Measurements from ENCODE around the gene CDHR4.
"Not testable (repeated sequence)": the region's sequence is repeated elsewhere in the genome, so short reads cannot be mapped to it uniquely, and the experiment has no call there.

CDHR4 gene, protein sequence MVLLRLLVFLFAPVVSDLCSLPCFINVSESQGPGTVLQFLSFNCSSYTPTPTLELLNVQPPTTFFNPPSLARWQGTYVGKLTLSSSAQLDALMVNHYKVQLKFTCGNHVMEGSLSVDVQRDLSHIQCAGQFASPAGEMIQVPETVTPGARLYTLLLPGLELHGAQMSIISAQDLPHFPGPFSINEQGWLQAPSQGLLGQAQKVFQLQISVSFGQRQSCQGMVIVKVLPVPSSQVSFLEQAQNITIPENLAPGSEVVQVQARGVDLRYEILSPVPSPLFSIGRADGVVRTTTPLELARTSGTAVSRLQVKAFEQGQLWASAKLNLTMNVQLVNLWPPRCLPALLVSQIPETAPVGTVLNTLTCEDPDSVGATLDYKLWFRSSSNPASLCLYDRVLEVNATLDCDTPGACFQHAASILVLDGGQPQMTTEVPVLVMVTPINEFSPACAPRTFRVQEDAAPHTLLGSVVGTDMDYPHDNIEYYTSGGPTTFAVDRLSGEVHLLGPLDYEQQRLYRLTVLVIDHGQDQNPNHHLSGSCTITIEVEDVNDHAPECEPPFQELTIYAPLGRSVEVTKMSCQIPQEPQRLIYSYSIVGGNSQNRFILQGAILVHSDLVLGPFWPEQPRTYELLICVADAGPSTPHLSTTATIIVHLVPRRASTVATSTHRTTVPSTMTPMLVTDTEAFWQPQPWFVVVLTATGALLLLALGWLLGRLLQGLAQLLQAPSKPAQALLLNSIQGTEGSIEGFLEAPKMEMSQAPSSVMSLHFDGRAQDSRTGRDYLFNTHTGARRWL

DNA sequence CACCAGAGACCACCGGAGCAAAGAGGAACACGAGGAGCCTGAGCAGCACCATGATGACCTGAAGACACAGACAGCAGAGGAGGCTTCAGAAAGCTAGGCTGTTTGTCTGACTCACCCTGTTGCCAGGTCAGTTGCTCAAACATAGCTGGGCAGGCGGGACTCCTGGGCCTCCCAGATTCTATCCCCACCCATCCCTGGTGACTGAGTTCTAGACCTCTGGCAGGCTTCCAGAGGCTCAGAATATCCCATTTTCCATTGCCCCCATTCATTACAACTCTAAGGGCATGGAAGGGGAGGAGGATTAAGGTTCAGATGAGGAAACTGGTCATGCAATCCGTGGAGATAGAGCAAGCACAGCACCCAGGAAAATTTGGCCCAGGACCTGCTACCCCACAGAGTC is at the start of gene CDHR4:
CDHR4 (minus strand) TSS at position 113 of the 400 bp plus-strand sequence; CDS start at position 52, 61 bp downstream.
- DNase-seq = no peak

DNA sequence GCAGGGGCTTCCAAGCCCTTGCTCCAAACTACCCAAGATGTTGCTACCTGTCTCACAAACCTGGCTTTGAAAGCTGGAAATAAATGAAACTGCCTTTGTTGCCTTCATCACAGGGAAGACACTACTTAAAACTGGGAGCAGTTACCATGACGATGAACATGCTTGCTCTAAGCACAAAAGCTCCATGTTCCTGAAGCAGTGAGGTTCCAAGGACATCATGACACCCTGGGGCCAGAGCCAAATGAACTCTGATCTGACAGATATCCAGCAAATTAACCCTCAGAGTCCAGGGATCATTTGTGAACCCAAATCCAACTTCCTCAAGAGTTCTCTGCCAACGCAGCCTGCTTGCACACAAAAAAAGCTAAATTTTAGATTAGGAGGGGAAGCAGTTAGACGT is 46.0 kb upstream of the CDHR4 start:
- DNase-seq = no peak

DNA sequence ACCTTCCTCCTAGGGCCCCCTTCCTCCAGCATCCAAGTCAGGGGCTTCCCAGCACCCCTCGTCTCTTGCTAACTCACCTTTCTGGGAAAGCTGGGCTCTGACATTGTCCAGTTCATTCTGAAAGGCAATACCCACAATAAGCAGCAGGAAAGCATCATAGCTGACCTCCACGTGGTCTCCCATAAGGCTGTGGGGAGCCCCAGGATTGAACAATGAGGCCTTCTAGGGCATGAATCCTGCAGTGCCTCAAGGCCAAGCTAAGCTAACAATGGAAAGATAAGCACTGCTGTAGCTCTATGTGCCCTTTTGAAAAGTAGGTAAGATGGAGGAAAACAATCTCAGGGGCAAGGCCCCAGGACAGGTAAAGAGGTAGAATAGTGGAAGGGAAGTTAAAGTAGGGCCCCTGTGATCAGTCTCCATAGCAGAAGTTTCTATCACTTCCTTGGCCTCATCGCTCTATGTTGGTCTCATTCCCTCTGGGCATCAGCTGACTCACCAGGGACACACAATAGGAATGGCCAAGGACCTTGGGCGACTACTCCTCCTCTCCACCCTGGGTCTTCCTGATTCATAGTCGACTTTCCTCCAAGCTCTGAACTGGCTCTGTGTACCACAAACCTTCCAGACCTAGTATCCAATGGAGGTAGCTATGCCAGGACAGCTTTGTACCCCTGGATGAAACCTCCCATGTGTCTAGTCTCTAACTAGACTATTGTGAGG is 45.0 kb upstream of the CDHR4 start:
- no peak for DNase-seq

DNA sequence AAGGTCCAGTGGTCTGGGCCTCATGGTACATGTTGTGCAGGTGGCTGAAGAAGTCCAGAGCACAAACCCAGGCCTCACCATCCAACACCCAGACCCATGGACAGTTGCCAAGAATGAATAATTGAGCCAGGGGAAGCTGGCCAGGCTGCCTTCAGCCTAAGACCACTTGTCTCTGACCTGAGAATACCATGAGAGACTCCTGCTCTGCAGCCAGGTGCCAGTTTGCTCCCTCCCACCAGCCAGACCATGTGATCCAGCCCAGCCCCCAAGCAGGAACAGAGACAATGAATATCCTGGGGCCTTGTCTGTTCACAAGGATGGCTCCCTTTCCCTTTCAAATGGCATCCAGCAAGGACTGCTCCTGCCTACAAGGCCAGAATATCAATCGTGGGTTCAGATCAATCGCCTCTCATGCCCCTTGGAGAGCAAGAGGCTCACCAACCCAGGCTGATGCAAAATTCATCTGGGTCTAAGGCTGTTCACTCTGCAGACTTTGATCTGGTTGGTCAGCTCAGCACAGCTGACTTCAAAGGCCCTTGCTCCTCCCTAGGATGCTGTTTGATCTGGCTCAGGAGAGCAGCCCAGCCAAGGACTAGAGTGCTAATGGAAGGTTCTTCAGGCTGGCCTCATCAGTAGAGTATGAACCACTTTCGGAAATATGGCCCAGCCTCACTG is 43.3 kb upstream of the CDHR4 start:
- DNase-seq = no peak

DNA sequence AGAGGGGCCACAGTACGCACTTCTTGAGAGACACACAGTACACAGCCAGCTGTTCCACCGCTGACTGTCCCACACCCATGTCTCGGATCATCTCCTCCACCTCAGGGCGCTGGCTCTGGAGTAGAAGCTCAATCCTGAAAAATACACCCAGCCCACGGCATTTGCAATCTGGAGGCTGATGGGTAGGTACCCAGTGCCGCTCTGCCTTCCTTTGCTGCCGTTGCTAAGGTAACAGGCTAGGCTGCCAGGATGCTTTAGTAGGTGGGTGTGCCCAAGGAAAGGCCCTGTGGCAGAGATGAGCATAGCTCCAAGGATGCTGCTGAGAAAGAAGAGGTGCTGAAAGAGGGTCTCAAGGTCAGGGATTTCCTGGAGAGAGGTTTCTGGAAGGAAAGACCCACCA is 42.1 kb upstream of the CDHR4 start:
- no peak for DNase-seq

DNA sequence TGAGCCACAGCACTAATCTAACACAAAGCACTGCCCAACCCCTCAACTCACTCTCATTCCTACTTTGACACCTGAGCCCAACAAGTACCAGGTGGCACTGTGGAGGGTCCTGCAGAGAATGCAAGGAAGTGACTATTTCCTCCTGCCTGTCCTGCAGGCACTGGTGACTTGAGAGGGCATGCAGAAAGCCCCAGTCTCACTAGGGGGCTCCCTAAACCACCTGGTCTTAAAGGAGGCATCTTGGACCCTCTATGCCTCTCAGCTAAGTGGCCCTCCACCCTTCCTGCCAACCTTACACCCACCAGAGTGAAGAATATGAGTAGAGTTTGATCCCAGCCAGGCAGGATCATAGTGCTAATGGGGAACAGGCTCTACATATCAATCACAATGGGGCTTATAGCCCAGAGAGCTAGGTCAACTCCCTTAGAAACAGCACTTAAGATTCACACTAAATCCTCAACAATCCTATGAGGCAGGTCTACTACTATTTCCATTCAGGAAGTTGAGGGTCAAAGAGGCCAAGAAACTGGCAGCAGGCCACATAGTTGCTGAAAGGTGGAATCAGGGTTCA is 41.5 kb upstream of the CDHR4 start:
- peak; percentile 17 for DNase-seq

DNA sequence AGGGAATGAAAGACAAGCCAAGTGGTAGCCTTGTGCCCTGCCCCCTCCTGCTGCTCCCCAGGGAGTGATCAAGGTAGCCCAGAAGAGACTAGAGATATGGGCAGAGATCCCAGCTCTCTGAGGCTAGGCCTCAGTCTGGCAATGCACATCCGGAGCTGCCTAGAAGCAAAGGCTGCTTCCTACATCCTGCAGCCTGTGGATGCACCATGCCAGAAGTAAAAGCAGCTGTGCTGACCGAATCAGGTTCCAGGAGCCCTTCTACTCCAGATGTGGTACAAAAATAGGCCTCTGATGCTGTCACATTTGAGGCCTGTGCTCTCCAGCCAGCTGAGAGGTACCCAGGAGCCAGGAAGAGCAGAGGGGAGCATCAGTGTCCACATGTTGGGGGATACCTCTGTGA is 40.7 kb upstream of the CDHR4 start:
- DNase-seq = no peak

DNA sequence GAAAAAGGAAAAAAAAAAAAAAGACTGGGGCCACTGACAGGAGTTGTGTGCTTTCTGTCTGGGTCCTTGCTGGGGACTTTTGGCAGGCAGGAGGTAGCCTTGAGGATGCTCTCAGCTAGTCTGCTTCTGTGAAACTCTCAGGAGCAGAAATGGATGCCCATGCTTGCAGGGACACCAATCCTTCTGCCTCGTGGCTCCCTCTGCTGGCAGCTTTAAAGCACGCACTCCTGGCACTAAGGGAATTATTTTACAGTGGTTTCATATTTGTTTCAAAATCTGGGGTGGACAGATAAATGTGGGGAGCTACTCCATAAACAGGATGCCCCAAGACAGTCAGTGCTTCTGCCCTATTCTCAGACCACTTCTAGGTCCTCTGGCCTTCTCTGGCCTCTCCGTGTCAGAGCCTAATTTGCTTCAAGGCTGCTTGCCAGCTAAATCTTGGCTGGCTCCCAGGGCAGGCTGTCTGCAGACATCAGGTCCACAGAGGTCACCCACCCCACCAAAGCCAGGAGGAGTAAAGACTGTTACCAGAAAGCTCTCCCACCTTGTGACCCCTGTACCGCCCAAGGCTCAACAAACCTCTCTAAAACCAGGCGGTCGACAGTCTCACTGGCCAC is 39.6 kb upstream of the CDHR4 start:
- peak; percentile 88 for DNase-seq

DNA sequence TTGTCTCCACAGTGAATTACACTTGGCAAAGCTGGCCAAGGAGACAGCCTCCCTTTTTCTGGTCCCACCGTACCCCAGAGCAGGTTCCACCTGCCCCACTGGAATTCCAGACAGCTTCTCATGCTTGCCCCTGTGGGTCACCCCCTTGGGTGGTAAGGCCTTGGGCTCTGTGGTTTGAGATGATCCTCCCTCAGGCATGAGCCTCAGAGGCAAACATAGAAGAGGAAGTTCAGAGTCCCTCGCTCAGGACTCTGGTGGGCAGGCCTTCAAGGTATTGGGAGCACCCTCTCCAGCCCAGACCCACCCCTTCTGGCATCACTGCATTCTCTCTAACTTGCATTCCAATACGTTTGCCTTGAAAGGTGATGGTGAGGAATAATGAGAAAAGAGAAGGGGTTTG is 31.7 kb upstream of the CDHR4 start:
- no peak for DNase-seq

DNA sequence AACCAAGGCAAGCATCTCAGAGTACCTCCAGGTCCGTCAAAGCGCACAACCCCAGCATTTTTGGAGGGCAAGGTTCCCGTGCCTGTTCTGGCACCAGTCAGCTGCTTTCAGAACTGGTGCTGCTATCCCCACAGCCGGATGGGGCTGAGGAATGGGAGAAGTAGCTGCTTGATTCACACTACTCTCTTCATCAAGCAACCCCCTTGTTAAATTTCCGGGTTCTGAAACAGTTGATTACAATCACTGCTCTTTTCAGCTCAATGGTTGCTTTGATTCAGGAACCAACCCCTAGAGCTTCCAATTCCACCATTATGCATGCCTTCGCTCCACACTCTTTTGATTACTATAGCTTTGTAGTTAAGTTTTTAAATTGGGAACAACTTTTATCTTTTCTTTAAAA is 26.3 kb upstream of the CDHR4 start:
- DNase-seq = no peak

DNA sequence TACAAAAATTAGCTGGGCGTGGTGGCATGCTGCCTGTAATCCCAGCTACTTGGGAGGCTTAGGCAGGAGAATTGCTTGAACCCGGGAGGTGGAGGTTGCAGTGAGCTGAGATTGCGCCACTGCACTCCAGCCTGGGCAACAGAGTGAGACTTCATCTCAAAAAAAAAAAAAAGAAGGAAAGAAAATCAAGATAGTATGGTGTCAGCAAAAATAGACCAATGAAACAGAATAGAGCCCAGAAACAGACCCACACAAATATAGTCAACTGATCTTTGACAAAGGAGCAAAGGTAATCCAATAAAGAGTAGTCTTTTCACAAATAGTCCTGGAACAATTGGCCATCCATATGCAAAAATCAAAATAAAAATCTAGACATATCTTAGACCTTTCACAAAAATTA is 23.5 kb upstream of the CDHR4 start:
- DNase-seq = not testable (repeated sequence)

DNA sequence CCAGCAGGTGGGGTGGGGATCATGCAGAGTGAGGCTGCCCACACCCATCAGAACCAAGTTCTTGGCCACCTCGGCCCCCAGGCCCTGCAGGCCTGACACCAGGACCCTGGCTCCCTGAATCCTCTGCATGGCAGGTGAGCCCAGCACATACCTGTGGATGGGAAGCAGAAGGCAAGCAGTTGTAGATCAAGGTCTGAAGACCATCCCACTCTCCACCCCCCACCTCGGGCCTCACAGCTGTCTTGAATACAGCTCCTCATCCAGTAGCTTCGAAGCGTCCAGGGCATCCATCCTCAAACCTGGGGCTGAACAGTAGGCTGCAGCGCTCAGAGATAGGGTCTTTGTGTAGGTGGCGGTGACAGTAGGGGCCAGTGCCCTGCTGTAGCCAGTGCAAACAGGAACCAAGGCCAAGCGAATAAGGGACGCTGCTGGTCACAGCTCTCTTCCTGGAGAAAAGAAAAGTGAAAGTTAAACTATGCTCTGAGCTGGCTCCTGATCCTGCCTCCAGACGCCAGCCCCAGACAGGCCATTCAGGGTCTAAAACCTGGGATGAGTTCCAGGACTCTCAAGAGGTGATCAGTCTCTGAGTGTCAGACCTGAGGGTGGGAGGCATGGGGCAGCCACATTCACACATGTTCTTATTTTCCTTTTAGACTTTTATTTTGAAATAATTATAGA is 14.0 kb upstream of the CDHR4 start, which contains the start of gene UBA7:
UBA7 (minus strand) TSS at position 457 of the 678 bp plus-strand sequence; CDS start at position 291, 166 bp downstream.
- DNase-seq = peak; percentile 52

DNA sequence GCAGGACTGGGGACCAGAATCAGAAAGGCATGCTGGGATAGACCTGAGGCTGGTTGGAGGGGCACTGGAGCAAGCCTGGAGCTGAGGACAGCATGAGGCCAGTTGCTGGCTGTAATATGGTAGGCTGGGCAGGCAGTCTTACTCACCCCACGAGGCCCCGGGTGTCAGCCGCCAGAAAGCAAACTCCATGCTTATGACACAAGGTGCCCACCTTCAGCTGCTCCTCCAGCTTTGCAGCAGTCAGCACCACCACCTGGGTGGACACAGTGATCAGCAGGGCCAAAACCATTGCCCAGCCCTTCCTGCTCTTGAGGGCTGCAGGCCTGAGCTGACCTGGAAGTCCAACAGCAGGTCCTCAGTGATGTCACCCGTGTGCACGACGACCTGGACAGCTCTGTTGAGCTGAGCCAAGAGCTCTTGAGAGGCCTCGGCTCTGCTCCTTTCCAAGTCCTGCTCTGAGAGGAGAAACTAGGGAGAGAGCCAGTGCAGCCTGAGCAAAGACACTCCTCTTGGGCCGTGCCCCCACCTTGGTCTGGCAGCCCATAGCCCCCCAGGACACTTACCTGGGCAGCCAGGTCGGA is 13.3 kb upstream of the CDHR4 start:
- no peak for DNase-seq

DNA sequence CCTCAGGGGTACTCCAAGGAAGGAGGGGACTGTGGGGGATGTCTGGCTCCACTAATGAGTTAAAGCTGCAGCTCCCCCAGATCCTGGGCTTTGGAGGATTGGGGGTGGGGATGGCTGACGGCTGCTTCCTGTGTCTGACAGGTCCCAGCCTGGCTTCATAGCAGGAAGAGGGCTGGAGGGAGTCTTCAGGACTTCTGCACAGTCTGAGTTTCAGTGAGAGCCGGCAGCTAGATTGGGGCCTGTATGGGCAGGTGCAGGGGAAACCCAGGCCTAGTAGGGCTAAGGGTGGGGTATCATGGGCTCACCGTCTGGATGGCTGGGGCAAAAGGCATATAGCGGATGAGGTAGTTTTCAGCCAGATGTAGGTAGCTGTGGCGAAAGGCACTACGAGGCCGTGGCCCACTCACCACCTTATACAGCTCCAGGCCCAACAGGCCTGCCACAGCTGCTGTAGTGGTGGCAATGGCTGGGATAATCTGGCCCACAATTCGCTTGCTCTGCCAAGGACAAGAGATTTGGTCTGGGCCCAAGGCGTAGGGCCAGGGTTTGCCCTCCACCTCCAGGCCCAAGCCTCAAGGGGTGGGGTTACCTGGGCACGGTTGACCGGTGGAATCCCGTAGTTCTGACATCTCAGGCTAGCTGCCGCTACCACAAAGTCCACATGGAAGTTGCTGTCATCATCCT is 7.9 kb upstream of the CDHR4 start:
- peak; percentile 24 for DNase-seq

DNA sequence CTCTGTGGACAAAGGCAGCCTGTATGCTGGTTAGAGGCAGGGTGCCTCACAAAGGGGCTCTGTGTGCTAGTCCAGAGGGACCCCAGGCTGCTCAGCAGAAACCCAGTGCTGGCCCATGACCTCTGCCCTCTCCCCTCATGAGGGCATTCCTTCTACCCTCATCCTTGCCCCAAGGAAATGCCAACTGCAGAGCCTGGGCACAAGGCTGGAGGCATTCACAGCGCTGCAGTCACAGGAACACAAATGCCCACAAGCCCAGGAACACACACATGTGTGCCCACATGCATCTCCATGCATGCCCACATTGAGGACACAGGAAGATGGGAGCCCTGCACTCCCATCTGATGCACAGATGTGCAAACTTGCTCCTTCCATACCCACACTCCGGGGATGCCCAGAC is 7.2 kb upstream of the CDHR4 start:
- DNase-seq = no peak

DNA sequence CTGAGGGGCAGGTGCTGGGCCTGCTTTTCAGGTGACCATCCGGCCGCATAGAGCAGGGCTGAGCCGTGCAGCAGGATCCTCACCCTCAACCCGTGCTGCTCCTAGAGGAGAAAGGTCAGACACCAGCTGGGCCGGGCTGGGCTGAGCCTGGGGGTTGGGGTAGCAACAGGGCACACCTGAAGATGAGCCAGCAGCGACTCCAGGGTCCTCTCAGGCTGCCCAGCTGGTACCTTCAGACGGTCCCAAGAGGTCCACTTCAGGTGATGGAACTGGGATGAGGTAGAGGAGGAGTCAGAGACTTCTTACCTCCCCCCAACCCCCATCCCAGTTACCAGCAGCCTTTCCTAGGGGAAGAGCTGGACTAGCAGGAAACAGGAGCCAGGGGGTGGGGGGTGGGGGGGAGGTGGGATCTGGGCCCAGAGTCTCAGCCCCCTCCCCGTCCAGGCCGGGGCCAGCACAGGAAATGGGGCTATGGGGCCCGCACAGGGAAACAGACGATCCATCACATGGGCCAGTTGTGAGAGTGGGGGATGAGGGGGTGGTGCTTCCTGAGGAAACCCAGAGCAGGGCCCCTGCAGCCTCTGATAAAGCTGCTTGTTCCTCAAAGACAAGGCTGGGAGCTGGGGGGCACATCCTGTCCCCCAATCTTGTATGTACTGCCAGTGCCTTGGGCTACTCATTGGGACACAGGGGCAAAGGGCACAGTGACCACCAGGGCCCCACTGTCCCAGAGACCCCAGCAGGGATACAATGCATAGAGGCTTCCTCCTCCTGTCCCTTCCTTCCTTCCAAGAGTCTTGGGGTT is 6.4 kb upstream of the CDHR4 start:
- DNase-seq = peak; percentile 50

DNA sequence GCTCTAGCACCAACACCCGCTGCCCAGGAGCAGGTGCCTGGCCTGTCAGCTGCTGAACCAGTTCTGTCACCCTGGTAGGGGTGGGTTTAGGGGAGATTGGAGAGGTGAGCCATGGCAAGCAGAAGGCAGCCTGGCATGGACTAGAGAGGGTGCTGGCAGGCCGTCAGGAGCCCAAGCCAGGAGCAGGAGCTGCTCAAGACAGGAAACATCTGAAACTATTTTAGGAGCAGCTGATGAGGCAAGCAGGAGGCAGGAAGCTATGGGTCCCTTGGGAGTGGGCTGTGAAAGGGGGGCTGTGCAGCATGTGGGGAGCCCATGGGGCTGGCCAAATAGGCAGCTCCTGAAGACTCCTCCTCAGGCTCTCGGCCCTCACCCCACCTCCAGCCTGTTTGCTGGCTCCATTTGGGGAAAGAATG is 5.7 kb upstream of the CDHR4 start:
- no peak for DNase-seq

DNA sequence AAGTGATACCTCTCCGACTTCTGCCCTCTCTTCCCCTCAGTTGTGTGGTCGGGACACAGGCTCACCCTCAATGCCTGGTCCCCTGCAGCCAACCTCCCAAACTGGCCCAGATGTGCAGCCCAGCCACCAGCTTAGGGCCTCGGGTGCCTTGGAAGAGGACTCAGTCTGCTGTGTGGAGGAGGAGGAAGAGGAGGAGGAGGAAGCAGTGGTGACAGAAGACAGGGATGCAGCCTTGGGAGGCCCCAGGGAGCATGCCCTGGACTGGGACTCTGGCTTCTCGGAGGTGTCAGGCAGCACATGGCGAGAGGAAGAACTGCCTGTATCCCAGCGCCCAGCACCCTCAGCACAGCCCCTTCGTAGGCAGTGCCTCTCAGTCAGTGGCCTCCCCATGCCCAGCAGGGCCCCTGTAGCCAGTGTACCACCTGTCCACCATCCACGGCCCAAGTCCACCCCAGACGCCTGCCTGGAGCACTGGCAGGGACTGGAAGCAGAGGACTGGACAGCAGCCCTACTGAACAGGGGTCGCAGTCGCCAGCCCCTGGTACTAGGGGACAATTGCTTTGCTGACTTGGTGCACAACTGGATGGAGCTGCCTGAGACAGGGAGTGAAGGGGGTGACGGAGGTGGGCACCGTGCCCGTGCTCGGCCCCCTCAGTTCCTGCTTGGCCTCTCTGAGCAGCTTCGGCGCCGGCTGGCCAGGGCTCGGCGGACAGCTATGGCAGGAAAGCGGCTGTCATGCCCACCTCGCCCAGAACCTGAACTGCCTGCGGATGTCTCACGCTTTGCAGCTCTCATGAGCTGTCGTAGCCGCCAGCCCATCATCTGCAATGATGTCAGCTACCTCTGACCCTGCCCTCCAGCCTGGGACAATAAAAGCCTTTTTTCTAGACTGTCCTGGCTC is 4.7 kb upstream of the CDHR4 start:
- no peak for DNase-seq

All from CD4-positive, alpha-beta T cell treated with Interleukin-17A for 4 hours (primary cell).